ENCODE data around the gene SYNPO2.
A peak's percentile ranks its signal among the peaks of the same experiment; 100 is the strongest.
"Not testable (repeated sequence)": the region's sequence is repeated elsewhere in the genome, so short reads cannot be mapped to it uniquely, and the experiment has no call there.

SYNPO2 gene

DNA sequence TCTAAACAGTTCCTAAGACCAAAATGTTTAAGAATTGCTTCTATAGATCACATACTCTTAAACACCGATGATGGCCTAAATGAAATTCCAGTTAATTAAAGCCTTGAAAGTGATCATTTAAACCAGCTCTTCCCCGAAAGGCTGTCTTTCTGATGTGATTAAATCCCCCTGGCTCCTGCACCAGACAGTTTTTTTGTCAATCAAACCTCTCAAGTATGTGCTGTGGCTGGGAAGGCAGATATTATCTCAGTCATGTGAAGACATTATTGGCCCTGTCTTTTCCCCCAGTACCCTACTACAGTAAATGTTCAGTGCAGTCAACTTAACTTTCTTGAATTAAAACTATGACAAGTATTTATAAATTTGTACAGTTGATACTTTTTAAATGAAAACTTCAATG lies 126.0 kb downstream of the SYNPO2 start:
- H3K27ac ChIP-seq (ENCODE audit: poor library complexity, severe bottlenecking) = no peak overlapping the region
- no peak for DNase-seq (ENCODE audit: low spot score)
- TF ChIP-seq, protein P1, sequence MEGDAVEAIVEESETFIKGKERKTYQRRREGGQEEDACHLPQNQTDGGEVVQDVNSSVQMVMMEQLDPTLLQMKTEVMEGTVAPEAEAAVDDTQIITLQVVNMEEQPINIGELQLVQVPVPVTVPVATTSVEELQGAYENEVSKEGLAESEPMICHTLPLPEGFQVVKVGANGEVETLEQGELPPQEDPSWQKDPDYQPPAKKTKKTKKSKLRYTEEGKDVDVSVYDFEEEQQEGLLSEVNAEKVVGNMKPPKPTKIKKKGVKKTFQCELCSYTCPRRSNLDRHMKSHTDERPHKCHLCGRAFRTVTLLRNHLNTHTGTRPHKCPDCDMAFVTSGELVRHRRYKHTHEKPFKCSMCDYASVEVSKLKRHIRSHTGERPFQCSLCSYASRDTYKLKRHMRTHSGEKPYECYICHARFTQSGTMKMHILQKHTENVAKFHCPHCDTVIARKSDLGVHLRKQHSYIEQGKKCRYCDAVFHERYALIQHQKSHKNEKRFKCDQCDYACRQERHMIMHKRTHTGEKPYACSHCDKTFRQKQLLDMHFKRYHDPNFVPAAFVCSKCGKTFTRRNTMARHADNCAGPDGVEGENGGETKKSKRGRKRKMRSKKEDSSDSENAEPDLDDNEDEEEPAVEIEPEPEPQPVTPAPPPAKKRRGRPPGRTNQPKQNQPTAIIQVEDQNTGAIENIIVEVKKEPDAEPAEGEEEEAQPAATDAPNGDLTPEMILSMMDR (IDR thresholded peaks at IDR 0.05; ENCODE audit: poor library complexity, severe bottlenecking) = no peak
- ATAC-seq (ENCODE audit: low read depth) = no peak
- H3K4me1 ChIP-seq (ENCODE audit: insufficient read depth, poor library complexity, severe bottlenecking) = no peaks in the 10 kb centered on the region
- no peak overlapping the region for H3K4me3 ChIP-seq (ENCODE audit: severe bottlenecking)
- no peaks in the 10 kb centered on the region for H3K27me3 ChIP-seq (ENCODE audit: insufficient read depth, poor library complexity, severe bottlenecking)
- no peaks in the 10 kb centered on the region for H3K36me3 ChIP-seq (ENCODE audit: low read depth)
- H3K9me3 ChIP-seq (ENCODE audit: severe bottlenecking) = no peaks in the 10 kb centered on the region

DNA sequence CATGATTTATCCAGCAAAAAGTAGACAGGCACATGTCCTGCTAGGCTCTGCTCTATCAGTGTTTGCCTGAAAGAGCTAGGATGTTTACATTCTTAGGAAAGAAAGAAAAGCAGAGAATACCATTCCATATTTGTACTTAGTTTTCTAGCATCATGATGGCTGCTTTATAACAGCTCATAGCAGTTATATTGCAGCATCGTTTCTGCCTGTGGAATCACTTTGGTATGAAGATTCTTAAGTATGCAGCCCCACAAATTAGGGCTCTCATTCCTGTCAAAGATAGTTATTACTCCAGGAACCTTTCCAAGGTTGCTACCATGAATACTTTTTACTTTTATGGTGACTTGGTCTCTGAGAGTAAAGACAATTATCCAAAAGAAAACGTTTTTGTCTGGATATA lies 128.0 kb downstream of the SYNPO2 start:
- Histone ChIP-seq H3K9me3 (ENCODE audit: severe bottlenecking) (no peaks in the 10 kb centered on the region), H3K27ac (ENCODE audit: poor library complexity, severe bottlenecking) (no peak overlapping the region), H3K36me3 (ENCODE audit: low read depth) (no peaks in the 10 kb centered on the region), H3K27me3 (ENCODE audit: insufficient read depth, poor library complexity, severe bottlenecking) (no peaks in the 10 kb centered on the region), H3K4me3 (ENCODE audit: severe bottlenecking) (no peak overlapping the region), H3K4me1 (ENCODE audit: insufficient read depth, poor library complexity, severe bottlenecking) (no peaks in the 10 kb centered on the region)
- DNase-seq (ENCODE audit: low spot score) (no peak), ATAC-seq (ENCODE audit: low read depth) (peak; percentile 29; the same call in 1 of the 3 replicates)
- TF ChIP-seq, protein P1 (IDR thresholded peaks at IDR 0.05; ENCODE audit: poor library complexity, severe bottlenecking) = no peak

DNA sequence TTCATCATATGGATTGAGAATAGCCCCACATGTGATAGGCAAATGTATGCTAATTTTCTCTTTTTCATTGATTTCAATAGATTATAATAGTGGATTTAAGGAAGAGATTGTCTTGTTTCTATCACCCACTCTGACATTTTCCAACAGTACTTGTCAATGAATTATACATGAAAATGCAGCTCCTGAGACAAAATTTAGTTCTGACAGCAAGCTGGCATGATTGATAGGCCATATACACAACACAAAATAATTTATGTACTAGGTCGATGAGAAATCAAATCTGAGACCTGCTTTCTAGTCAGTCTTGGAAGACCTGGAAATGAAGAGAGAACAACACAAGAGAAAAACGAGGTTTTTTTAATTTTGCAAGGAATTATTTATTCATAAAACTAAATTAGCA lies 129.0 kb downstream of the SYNPO2 start:
- H3K9me3 ChIP-seq (ENCODE audit: severe bottlenecking) = no peaks in the 10 kb centered on the region
- H3K27me3 ChIP-seq (ENCODE audit: insufficient read depth, poor library complexity, severe bottlenecking) = no peaks in the 10 kb centered on the region
- DNase-seq (ENCODE audit: low spot score) (no peak), ATAC-seq (ENCODE audit: low read depth) (no peak)
- H3K36me3 ChIP-seq (ENCODE audit: low read depth) = no peaks in the 10 kb centered on the region
- TF ChIP-seq, protein P1 (IDR thresholded peaks at IDR 0.05; ENCODE audit: poor library complexity, severe bottlenecking) = no peak
- no peak overlapping the region for H3K4me3 ChIP-seq (ENCODE audit: severe bottlenecking)
- no peaks in the 10 kb centered on the region for H3K4me1 ChIP-seq (ENCODE audit: insufficient read depth, poor library complexity, severe bottlenecking)
- H3K27ac ChIP-seq (ENCODE audit: poor library complexity, severe bottlenecking) = no peak overlapping the region

DNA sequence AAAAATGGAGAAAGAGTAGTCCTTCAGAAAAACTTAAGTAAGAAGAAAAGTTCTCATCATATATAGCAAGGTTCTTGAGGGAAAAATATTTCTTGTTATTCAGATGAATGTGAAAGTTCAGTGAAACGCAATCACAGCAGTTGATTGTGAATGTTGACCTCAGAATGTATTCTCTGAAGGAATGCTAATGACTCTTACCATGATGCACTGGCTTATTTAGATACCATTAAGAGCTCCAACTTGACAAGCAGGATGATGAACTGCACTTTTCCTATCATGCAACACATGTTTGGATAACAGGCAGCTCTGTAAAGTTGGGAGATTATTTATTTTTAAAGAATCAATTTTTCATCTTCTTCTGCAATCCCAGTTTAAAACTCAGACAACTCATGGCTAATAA lies 131.5 kb downstream of the SYNPO2 start:
- no peaks in the 10 kb centered on the region for H3K9me3 ChIP-seq (ENCODE audit: severe bottlenecking)
- peaks cover 4% of the 10 kb centered on the region for H3K4me1 ChIP-seq (ENCODE audit: insufficient read depth, poor library complexity, severe bottlenecking)
- ATAC-seq (ENCODE audit: low read depth) = no peak
- H3K27ac ChIP-seq (ENCODE audit: poor library complexity, severe bottlenecking) = no peak overlapping the region
- H3K36me3 ChIP-seq (ENCODE audit: low read depth) = no peaks in the 10 kb centered on the region
- TF ChIP-seq, protein P1 (IDR thresholded peaks at IDR 0.05; ENCODE audit: poor library complexity, severe bottlenecking) = no peak
- H3K4me3 ChIP-seq (ENCODE audit: severe bottlenecking) = no peak overlapping the region
- H3K27me3 ChIP-seq (ENCODE audit: insufficient read depth, poor library complexity, severe bottlenecking) = no peaks in the 10 kb centered on the region
- DNase-seq (ENCODE audit: low spot score) = no peak

DNA sequence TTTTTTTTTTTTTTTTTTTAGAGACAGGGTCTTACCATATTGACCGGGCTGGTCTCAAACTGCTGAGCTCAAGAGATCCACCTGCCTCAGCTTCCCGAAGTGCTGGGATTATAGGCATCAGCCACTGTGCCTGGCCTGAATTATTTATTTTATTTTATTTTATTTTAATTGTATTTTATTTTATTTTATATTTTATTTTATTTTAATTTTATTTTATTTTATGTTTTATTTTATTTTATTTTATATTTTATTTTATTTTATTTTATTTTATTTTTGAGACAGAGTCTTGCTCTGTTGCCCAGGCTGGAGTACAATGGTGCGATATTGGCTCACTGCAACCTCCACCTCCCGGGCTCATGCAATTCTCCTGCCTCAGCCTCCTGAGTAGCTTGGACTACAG lies 133.9 kb downstream of the SYNPO2 start:
- H3K36me3 ChIP-seq (ENCODE audit: low read depth); DNase-seq (ENCODE audit: low spot score); ATAC-seq (ENCODE audit: low read depth); H3K4me3 ChIP-seq (ENCODE audit: severe bottlenecking); H3K9me3 ChIP-seq (ENCODE audit: severe bottlenecking); H3K27me3 ChIP-seq (ENCODE audit: insufficient read depth, poor library complexity, severe bottlenecking); H3K27ac ChIP-seq (ENCODE audit: poor library complexity, severe bottlenecking): not testable (repeated sequence)
- H3K4me1 ChIP-seq (ENCODE audit: insufficient read depth, poor library complexity, severe bottlenecking) = peaks cover 17% of the 10 kb centered on the region
